Activated CD4-positive, CD25-positive, alpha-beta regulatory T cell (primary cell): ENCODE results near the gene MYO5B.

ENCODE experiments used
- DNase-seq, 4 experiments: peaks; one replicate each; lab custom pipeline; 2025; lab: John Stamatoyannopoulos, UW

Gene MYO5B

DNA sequence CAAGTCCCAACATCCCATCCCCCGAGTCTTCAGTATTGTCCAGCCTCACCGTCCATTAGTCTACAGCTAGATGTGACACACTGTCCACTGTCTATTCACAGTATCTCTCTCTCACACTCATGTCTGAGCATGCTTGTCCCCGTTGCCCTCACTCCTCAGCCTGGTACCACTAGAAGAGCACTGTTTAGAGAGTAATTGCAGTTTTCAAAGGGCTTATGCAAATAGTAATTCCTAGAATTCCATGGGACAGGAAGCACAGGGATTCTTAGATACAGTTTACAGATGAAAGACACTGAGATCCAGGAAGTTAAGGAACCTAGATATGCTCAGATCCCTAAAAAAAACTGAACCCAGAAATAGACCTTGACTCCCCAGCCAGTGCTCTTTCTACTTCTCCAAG lies 125.5 kb downstream of the MYO5B start:
- no peak for DNase-seq

DNA sequence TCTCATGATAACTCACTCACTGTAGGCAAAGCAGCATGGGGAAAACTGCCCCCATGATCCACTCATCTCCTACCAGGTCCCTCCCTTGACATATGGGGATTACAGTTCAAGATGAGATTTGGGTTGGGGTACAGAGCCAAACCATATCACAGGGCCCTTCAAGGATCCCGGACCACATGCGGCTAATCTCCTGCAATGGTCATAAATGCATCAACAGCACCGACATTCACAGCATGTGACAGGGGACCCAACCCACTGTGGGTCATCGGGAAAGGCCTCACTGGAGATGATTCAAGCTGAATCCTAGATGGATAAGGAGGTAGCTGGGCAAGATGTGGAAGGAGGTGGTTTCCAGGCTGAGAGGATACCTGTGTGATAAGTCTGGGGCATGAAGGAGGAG lies 129.4 kb downstream of the MYO5B start:
- DNase-seq: no peak

DNA sequence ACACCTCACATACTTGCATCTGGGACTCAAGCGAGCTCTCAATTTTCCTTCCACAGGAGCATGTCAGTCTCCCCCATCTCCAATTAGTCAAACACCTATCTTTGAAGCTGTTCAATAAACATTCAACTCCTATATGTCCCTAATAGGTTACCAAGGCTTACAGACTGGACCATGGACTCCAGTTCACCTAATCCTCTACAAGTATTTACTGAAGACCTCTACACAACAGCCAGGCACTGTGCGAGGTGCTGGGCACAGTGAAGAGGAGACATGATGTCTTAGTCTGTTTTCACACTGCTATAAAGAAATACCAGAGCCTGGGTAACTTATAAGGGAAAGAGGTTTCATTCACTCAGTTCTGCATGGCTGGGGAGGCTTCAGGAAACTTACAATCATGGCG lies 129.9 kb downstream of the MYO5B start:
- no peak for DNase-seq

DNA sequence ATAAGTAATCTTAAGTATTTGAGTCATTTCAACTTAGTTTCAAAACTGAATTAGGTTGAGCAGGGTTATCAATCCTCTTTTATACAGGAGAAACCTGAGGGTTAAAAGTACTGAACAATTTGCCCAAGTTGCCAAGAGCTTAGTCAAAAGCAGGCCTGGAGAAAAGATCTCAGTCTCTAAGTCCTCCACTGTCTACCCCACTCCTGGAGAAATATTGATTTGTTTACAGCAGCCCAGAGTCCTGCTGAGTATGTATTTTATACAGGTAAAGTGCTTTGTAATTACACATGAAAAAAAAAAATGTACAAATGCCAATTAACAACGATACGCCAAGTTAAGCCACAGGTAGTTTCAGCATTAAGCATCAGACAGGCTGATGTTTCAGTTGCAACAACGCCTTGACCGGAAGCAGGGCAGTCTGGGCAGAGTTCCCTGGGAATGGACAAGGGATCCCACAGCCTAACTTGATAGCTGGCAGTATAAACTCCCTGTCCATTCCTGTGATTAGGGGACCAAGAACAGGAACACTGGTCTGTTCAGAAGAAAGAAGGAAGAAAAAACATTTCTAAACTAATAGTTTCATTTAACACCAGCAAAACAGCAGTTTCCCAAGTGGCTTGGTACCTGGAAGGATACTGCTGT lies 132.9 kb downstream of the MYO5B start:
- DNase-seq: no peak

DNA sequence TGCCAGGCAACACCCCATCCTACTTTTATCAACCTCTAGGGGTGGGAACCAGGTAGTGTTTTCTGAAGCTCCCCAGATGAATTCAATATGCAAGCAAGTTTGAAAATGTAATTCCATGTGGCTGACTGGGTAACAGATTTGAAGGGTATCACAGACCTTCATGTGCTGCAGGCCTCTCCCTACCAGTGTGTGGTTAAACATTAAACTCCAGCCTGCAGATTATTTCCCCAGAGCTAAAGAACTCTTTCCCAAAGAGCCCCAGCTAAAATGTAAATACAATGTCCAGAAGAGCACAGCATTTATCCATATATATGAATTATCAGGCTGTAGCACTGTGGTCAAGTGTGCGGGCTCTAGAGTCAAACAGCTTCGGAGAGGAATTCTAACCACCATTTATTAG lies 134.1 kb downstream of the MYO5B start:
- DNase-seq: no peak

DNA sequence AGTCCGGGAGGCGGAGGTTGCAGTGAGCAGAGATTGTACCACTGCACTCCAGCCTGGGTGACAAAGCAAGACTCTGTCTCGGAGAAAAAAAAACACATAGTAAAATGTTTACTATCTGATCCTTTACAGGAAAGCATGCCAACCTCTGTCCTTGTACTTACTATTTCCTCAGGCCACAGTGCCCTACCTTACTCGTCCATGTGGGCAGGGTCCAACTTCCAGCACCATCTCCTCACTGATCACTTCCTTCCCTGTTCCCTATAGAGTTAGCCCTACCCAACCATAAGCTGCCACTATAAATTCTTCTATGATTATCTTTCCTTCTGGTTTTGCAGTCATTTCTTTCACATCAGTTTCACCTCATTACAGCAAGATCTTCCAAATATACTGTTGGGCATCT lies 136.2 kb downstream of the MYO5B start:
- no peak for DNase-seq

DNA sequence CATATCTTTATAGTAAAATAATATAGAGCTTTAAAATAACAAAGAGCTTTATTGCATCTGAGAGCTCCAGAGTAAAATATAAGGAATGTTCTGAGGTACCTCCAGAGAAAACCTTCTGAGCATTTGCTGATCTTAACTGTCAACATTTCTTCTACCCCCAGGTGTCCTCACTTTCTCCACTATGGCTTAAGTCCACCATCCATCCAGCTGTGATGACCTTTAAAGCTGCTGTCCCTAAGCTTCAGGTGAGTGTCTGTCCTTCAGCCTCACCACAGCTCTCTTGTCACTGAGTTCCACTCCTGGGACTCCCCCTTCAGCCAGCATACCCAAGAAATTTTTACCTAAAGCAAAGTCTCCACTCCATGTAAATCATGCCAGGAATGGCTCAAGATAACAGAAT lies 137.9 kb downstream of the MYO5B start:
- DNase-seq: no peak

DNA sequence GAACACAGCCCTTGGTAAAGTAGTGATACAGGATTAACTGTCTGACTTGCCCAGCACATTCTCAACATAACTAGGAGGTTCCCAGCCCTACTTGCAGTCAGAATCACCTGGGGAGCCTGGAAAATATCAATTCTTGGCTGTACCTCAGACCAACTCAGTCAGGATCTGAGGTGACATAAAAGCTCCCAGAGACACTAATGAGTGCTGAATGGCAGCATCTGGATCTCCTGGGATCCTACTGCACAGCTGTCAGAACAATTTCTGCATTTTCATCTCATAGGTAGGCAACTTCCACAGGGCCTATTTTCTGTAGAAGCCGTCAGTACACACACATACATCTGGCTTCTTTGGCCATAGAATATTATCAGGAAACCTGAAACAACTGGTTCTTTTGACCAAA lies 138.8 kb downstream of the MYO5B start:
- DNase-seq: no peak

DNA sequence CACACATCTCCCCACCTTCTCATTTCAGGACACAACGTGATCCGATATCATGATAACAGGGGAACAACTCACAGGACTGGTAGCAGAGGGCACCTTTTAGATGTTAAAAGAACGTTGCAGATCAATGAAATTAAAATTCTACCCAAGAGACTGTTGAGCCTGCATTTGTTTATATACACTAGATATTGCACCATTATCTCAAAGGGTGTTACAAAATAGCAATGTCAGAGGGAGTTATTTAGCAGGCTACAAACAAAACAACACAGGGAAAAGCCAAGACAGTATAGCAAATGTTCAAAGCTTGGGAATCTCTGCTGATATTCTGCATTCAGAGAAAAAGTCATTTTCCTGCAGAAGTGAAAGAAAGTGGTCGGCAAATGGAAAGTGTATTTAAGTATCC lies 139.5 kb downstream of the MYO5B start:
- DNase-seq: no peak

DNA sequence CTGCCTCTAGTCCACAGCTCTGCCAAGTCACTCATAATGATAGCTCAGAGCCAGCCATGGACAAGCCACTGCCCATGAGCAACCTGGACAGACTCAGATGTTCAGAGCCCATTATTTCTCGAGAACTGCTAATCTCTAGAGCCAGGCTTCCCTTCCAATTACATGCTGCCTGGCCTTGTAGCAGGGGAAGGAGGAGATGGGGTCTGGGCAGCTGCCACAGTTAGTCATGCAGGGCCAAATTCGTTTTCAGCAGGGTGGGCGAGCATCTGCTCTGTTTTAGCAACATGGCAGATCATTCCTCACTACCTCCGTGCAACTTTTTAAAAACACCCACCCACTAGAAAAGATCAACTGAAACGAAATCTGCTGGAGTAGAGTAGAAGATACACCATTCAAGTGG lies 141.8 kb downstream of the MYO5B start:
- no peak for DNase-seq

DNA sequence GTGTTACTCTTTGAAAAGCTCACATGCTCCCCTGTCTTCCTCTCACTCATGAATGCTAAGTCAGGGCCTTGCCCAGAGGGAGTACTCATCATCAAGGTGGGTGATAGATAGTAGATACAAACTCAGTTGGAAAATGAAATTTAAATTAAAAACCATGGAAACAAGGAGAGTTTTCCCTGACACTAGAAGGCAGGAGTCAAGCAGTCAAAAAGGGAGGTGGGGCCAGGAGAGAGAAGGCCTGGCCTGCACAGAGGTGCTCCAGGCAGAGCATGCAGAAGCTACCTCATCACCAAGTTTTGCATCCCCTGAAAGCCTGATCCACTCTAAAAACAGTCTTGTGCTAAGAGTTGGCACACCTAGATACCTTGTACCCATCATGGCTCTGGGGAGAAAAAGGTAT lies 143.7 kb downstream of the MYO5B start:
- DNase-seq: no peak

DNA sequence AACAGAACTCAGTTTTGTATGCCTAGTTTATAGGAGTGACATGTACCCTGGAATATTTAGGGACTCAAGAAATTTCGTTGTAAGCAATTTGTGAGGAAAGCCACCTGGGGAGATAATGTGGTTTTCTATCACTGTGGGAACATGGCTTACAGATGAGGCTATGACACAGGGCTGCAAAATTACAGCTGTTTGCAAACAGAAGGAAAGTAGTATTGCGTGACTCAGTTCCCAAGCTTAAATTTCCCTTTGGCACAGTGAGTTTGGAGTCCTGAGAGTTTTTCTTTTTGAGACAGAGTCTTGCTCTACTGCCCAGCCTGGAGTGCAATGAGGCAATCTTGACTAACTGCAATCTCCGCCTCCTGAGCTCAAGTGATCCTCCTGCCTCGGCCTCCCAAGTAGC lies 149.8 kb downstream of the MYO5B start:
- DNase-seq: no peak

DNA sequence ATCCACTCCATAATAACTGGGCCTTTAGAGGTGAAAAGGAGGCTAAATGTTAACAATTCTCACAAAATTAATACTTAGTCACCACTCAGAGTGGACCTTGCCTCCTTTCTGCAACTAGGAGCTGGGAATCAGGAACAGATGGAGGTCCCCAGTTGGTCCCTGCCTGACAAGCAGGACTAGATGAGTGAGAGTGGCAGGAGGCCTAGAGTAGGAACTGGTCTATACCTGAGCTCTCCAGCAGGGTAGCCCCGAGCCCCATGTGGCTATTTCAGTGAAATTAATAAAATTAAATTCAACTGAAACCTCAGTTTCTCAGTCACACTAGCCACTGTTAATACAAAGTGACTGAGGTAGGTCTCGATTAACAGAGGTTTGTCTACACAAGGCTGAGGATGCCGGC lies 150.5 kb downstream of the MYO5B start:
- DNase-seq: no peak

DNA sequence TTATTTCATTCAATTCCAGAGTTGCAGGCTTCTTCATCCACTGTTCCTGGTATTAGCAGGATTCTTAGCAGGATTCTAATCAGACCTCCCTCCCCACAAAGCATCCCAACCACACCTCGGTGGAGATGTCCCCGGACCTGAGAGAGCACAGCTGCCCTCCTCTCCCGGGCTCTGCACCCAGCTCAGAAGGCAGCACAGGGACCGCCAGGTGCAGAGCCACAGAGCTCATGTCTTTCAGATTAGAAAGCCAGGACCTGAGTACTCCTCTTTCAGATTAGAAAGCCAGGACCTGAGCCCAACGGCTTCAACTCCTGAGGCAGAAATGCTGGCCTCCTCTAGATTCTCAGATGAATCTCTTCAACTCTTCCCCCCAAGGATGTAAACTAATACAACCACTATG lies 152.3 kb downstream of the MYO5B start:
- no peak for DNase-seq

DNA sequence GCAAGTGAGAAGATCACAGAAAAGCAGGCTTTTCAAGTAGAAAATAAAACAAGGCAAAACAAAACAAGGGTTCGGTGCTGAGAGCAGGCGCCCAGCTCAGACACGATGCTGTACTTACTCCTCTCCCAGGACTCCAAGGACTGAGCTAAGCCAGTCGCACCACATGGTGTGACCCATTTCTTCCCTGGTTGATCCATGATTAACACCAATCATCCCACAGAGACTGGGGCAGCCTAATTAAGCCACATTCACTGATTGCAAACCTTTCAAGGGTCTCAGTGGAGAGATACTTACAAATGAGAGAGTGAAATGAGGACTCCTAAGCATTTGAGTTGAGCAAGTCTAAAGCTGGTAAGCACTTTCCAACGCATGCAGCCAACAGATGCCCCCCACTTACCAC lies 155.2 kb downstream of the MYO5B start:
- no peak for DNase-seq

DNA sequence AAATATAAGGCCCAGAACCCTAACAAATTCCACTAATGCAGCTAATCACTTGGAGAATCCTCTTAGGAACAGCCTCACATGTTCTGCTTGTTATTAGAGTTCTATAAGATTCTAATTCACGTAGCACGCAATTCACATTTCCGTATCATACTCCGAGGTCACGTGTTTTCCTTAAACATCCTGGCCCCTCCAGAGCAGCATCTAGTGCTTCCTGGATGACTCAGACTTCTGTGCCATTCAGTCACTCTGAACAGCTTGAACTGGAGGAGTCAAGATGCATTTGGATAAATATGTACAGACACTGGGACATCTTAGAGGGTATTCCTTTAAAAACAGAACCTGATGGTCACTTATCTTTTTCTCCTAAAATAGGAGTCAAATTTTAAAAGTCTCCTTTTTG lies 156.5 kb downstream of the MYO5B start:
- DNase-seq: no peak

DNA sequence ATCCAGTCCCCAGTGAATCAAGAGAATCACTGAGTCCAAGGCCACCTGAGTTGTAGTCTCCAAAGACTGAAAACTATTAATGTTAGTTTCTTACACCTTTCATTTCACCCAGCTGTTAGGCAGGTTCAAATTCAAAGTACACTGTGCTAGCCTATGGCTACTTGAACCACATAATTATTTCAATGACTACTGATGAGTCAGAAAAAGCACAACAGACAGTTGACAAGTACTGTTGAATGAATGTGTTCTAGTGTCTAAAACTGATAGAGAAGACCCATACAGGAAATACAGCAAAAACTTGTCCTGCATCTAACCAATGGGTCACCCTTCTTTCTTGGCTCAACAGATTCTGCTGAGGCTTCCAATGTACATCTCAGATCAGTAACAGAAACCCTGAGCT lies 160.9 kb downstream of the MYO5B start:
- DNase-seq: no peak

DNA sequence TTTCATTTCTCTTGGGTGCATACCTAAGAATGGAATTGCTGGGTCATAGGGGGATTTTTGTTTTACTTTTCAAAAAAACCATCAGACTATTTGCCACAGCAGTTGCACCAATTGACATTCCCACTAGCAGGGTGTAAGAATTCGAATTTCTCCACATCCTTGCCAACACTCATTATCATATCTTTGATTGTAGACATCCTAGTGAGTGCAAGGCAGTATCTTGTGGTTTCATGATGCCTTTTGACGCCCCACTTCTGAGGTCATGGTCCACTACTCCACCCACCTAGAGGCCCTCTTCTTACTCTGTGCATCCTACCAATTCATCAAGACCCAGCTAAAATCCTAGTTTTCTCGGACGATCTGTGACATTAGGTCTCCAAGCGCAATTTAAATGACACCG lies 161.9 kb downstream of the MYO5B start:
- DNase-seq: no peak

DNA sequence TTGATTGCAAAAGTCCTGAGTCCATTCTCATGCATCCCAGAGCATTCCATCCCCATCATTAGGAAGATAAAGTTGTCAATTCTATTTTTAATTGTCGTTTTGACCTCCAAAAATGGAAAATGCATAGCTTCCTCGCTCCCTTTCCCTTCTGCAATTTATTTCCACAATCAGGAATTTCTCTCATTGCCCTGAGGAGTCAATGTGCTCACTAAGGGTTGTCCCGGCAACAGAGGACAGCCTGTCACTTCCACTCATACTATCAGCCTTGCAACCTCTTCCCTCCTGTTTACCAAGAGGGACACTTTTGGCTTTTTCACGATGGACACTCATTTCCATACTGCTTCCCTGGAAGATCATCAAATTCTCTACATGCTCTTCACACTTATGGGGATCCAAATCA lies 164.8 kb downstream of the MYO5B start:
- no peak for DNase-seq

DNA sequence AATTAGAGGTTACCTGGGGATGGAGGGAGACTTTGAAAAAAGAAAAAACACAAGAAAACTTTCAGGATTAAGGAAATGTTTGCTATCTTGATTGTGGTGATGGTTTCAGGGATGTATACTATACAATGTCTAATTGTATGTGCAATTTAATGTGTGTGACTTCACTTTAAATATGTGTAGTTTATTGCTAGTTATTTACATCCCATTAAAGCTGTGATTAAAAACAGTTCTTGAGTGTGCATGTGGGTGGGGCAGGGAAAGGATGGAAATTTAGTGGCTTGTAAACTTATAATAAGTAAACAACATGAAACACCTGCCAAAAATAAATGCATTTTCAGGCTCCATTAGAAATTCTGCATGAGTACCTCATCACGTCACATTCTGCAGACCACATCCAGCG lies 167.0 kb downstream of the MYO5B start:
- DNase-seq: no peak

DNA sequence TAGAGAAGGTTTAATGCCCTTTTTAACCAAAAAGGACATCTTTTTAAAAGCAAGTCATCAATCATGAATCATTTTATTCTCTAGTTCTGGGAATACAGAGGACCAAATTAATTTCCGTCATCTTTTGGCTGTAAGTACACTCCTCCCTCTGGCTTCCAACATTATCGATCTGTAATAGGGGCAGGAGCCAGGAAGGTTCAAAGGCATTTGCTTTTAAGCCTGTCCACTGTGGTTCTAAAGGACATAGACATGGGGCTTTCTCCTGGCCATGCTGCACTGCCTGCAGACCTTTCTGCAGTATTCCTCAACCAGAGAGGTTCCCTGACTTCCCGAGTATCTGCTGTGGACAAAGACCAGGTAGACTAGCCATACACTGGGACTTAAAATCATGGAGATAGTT lies 170.5 kb downstream of the MYO5B start:
- DNase-seq: no peak

DNA sequence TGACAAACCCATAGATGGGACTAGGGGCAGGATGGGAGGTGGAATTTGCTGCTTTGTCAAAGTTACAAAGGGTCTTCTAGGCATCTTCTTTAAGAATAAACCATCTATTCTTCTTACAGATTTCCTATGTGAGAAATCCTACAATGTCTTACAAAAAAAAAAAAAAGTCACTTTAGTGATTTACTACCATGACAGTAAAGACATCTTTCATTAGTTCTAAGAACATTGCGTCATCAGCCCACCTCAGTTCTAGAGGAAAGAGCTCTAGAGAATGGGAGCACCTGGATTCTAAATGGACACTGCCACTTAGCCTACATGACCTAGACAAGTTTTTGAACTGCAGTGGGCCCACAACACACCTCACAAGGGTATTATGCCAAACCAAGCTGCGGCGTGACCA lies 172.0 kb downstream of the MYO5B start:
- no peak for DNase-seq

DNA sequence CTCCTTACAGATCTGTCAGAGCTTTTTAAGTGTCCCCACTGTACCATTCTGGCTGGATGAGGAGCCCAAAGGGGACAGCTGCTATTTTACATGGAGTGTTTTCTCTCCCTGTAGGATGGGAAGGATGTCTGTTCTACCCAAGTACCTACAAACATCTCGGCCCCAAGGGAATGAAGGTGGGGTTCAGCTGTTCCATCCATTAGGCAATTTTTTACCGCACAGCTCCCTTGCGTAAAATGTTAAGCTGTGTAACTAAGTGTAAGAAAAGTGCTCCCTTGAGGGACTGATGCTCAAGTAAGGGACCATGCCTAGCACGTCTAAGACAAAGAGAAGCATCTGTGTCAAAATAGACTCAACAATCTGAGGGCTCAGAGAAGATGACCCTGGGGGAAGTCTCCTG lies 180.3 kb downstream of the MYO5B start:
- no peak for DNase-seq

DNA sequence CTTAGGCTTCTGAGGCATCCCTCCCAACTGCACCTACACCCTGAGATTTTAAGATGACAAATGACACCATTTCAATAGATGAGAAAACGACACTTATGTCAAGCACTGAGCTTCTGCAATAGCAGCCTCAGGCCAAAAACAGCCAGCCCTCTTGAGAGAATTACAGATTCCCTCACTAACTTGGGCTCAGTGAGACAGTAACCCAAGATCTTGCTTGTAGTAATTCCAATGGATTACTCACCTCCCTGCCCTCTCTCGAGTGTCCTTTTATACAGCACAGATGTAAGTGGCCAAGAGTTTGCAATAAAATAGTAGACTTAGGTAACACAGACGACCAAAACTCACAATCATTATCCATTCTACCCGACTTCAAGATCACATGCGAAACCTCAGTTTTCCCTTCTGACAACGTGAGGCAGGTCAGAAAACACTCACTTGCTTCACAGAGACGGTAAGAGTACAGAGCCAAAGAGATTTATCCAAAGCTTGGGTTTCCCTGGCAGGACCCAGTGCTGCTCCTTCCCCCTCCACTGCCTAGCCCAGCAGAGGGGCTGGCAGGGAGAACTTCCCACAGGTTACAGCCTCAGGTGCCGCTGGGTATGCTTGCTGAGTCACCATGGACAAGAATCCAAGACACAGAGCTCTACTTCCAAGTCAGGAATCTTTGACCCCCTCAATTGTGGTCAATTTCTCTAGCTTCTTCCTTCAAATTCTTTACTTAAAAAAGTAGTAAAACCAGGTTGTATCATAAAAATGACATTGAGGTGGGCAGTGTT lies 181.4 kb downstream of the MYO5B start:
- DNase-seq: no peak
